Keratinocyte (primary cell): Measurements from ENCODE around the gene VTI1A. TPM values are rescaled to one million over a fixed set of nuclear protein-coding genes. Genes with fewer than 3 reads are reported as not detected.

Experiments
- DNase-seq: peaks from one replicate; pipeline ENCODE4 v3.0.0-alpha.2; 2011; ENCODE audit warnings: low read depth, missing footprints, low spot score
- FAIRE-seq: peaks from 2 replicates; lab custom pipeline; 2011; peaks lifted over from hg19 to GRCh38; lab: Jason Lieb, UNC
- H2AFZ ChIP-seq: 2 replicates; pipeline ENCODE4 v1.6.0; 2012; ENCODE audit warnings: low read length, control low read depth, inconsistent platforms; ENCODE audit not compliant: control insufficient read depth
- H3K27ac ChIP-seq: 2 replicates; pipeline ENCODE4 v1.5.1; 2011; ENCODE audit warnings: low read length; ENCODE audit not compliant: control insufficient read depth, insufficient read depth
- H3K27me3 ChIP-seq: 3 replicates; pipeline ENCODE4 v1.6.0; 2011; ENCODE audit warnings: low read length; ENCODE audit not compliant: control insufficient read depth, insufficient read depth; ENCODE audit errors: extremely low read depth
- H3K36me3 ChIP-seq, 2 experiments: 2 replicates in 1 of 2; 3 replicates in 1 of 2; pipeline ENCODE4 v1.5.1; 2011; ENCODE audit warnings: low read length in 2 of 2, mild to moderate bottlenecking in 1 of 2; ENCODE audit not compliant: control insufficient read depth in 2 of 2, insufficient read depth in 2 of 2; ENCODE audit errors: extremely low read depth in 1 of 2
- H3K4me1 ChIP-seq: 3 replicates; pipeline ENCODE4 v1.5.1; 2011; ENCODE audit warnings: low read length; ENCODE audit not compliant: control insufficient read depth, insufficient read depth; ENCODE audit errors: extremely low read depth
- H3K4me2 ChIP-seq: 3 replicates; pipeline ENCODE4 v1.6.0; 2011; ENCODE audit warnings: low read depth, low read length; ENCODE audit not compliant: control insufficient read depth, insufficient read depth; ENCODE audit errors: extremely low read depth
- H3K4me3 ChIP-seq, 3 experiments: fragments of 200-600 bp in 1 of 3; sonication (generic) in 1 of 3; 2 replicates in 2 of 3; 3 replicates in 1 of 3; pipeline ENCODE4 v1.5.1; 2011 to 2016; ENCODE audit warnings: low read length in 3 of 3, mild to moderate bottlenecking in 3 of 3, control low read depth in 2 of 3, inconsistent platforms in 1 of 3, low read depth in 1 of 3, mixed read lengths in 1 of 3, mixed run types in 1 of 3, moderate library complexity in 1 of 3; ENCODE audit not compliant: control insufficient read depth in 2 of 3, insufficient read depth in 2 of 3; ENCODE audit errors: extremely low read depth in 1 of 3
- H3K79me2 ChIP-seq: 2 replicates; pipeline ENCODE4 v1.6.0; 2012; ENCODE audit warnings: low read length; ENCODE audit not compliant: control insufficient read depth, insufficient read depth
- H3K9ac ChIP-seq: 3 replicates; pipeline ENCODE4 v1.6.0; 2011; ENCODE audit warnings: low read length; ENCODE audit not compliant: control insufficient read depth, insufficient read depth; ENCODE audit errors: extremely low read depth
- H3K9me1 ChIP-seq: 3 replicates; pipeline ENCODE4 v1.6.0; 2011; ENCODE audit warnings: low read length; ENCODE audit not compliant: control insufficient read depth, insufficient read depth; ENCODE audit errors: extremely low read depth
- H3K9me3 ChIP-seq: 2 replicates; pipeline ENCODE4 v1.5.1; 2012; ENCODE audit warnings: low read depth, low read length; ENCODE audit not compliant: control insufficient read depth
- H4K20me1 ChIP-seq: 3 replicates; pipeline ENCODE4 v1.6.0; 2011; ENCODE audit warnings: low read length; ENCODE audit not compliant: control insufficient read depth, insufficient read depth; ENCODE audit errors: extremely low read depth
- CTCF ChIP-seq, 3 experiments: IDR thresholded peaks in 1 of 3; conservative IDR thresholded peaks in 1 of 3; optimal IDR thresholded peaks in 1 of 3; 2 replicates in 2 of 3; 3 replicates in 1 of 3; pipeline versions ENCODE3 to v1.5.1; 2011; ENCODE audit warnings: low read length in 3 of 3, mild to moderate bottlenecking in 3 of 3, moderate library complexity in 2 of 3, control low read depth in 1 of 3, inconsistent platforms in 1 of 3; ENCODE audit not compliant: insufficient read depth in 2 of 3; ENCODE audit errors: extremely low read depth in 1 of 3
- EZH2 ChIP-seq: IDR thresholded peaks from one replicate; pipeline ENCODE4 v1.6.1; 2012; ENCODE audit warnings: inconsistent platforms, mild to moderate bottlenecking, low read length, moderate library complexity
- dilution Hi-C: fragments of 300-500 bp; cut with MboI; formaldehyde crosslinking; loops from one replicate; pipeline ENCODE4 v1.7.0; 2020; ENCODE audit warnings: low sequenced_read_pairs; ENCODE audit not compliant: extremely low pct_ligation_motif_present
- polyA plus RNA-seq, 5 experiments: library from polyadenylated mRNA; depleted of rRNA in 3 of 5; stranded (reverse) in 3 of 5; stranded (forward) in 1 of 5; unstranded in 1 of 5; fragments of >200 nt; gene quantifications; 1 replicate in 1 of 5; 2 replicates in 3 of 5; 3 replicates in 1 of 5; pipeline versions ENCODE4 v1.2.1 to v1.2.3, GENCODE V29; 2011 to 2012; ENCODE audit warnings: missing spikeins in 2 of 5, low read depth in 1 of 5, low replicate concordance in 1 of 5

The VTI1A gene
- polyA plus RNA-seq, 1 donor (not counting 4 experiments of a cell fraction or from before 2014, with no cell fraction given), result 18.5 TPM

GRCh38 chr10:112467541-112468075 lies 20.6 kb downstream of the VTI1A start:
- FAIRE-seq (no peak), DNase-seq (no peak)
- TF ChIP-seq CTCF (optimal IDR thresholded peaks at IDR 0.05 in 1 of 3, IDR thresholded peaks at IDR 0.05 in 1 of 3, conservative IDR thresholded peaks at IDR 0.05 in 1 of 3; ENCODE audit: extremely low read depth in 1 of 3, insufficient read depth in 2 of 3, low read length in 3 of 3) (no peak), EZH2 (no peak)
- no peaks in the 10 kb centered on the region for H3K4me1 ChIP-seq
- H3K27me3 ChIP-seq, result no peaks in the 10 kb centered on the region
- dilution Hi-C loops, result no loop called here
- peaks cover 5 to 11% of the 10 kb centered on the region in 2 experiments for H3K36me3 ChIP-seq
- H3K9me3 ChIP-seq, result no peaks in the 10 kb centered on the region
- no peak overlapping the region for H3K4me2 ChIP-seq
- no peaks in the 10 kb centered on the region for H4K20me1 ChIP-seq
- H3K27ac ChIP-seq, result no peak overlapping the region
- no peak overlapping the region for H3K4me3 ChIP-seq
- no peaks in the 10 kb centered on the region for H3K79me2 ChIP-seq
- H3K9ac ChIP-seq, result no peak overlapping the region
- H3K9me1 ChIP-seq, result no peaks in the 10 kb centered on the region
- no peak overlapping the region for H2AFZ ChIP-seq

- Histone ChIP-seq H3K27ac (no peak overlapping the region), H3K36me3 (peaks cover 0 to 2% of the 10 kb centered on the region in 2 experiments), H3K4me1 (no peaks in the 10 kb centered on the region), H3K9me1 (no peaks in the 10 kb centered on the region), H3K4me2 (no peak overlapping the region), H3K9ac (no peak overlapping the region), H4K20me1 (no peaks in the 10 kb centered on the region), H3K27me3 (no peaks in the 10 kb centered on the region), H3K9me3 (no peaks in the 10 kb centered on the region), H3K79me2 (no peaks in the 10 kb centered on the region), H3K4me3 (no peak overlapping the region), H2AFZ (no peak overlapping the region)
- DNase-seq, result no peak
- dilution Hi-C loops, result no loop called here
- TF ChIP-seq CTCF (optimal IDR thresholded peaks at IDR 0.05 in 1 of 3, IDR thresholded peaks at IDR 0.05 in 1 of 3, conservative IDR thresholded peaks at IDR 0.05 in 1 of 3; ENCODE audit: extremely low read depth in 1 of 3, insufficient read depth in 2 of 3, low read length in 3 of 3) (peak in 2 of 3 experiments; percentile 49 to 72), EZH2 (no peak)
- FAIRE-seq, result peak; percentile 74
These were observed 25.0 kb downstream of the VTI1A start for GRCh38 chr10:112471878-112472487.
